B cell (primary cell): ENCODE measurements around the gene TBC1D21. TPM values are rescaled to one million over a fixed set of nuclear protein-coding genes. Genes with fewer than 3 reads are reported as not detected.

Experiments used
- ATAC-seq: fragments of 200-7000 bp; cut with Tn5 transposase; one replicate; pipeline ENCODE4 v1.10.0; 2021; ENCODE audit warnings: low read depth, mild to moderate bottlenecking, moderate number of reproducible peaks, moderate library complexity
- CTCF ChIA-PET: fragments of 350-600 bp; sonication (Branson Sonifier 250); formaldehyde crosslinking; loops from one replicate; lab custom pipeline; 2021; ENCODE audit warnings: antibody characterized with exemption, inconsistent platforms; lab: Charles Lee
- POLR2A ChIA-PET: fragments of 350-600 bp; sonication (Branson Sonifier 250); formaldehyde crosslinking; loops from one replicate; lab custom pipeline; 2021; ENCODE audit warnings: antibody characterized with exemption; lab: Charles Lee
- DNase-seq: peaks from one replicate; pipeline ENCODE4 v3.0.0; 2013
- H2AFZ ChIP-seq: 2 replicates; pipeline ENCODE4 v1.6.1; 2012; ENCODE audit warnings: mild to moderate bottlenecking, low read depth, low read length; ENCODE audit not compliant: insufficient read depth, poor library complexity, severe bottlenecking
- H3K27ac ChIP-seq, 2 donors: 1 replicate in 1 of 2; 2 replicates in 1 of 2; pipeline ENCODE4 v1.5.1; 2012 to 2013; ENCODE audit warnings: low read length in 2 of 2, mild to moderate bottlenecking in 2 of 2, moderate library complexity in 1 of 2
- H3K27me3 ChIP-seq, 4 experiments: fragments of 200-600 bp in 1 of 4; sonication (generic) in 1 of 4; replicated peaks in 1 of 4; 1 replicate in 2 of 4; 2 replicates in 2 of 4; pipeline versions ENCODE4 v1.6.1 to v1.7.0; 2013 to 2016; ENCODE audit warnings: low read length in 3 of 4, mild to moderate bottlenecking in 2 of 4, mixed read lengths in 1 of 4, moderate library complexity in 1 of 4; ENCODE audit not compliant: insufficient read depth in 4 of 4, control insufficient read depth in 3 of 4; ENCODE audit errors: control extremely low read depth in 1 of 4
- H3K36me3 ChIP-seq, 2 experiments: replicated peaks in 1 of 2; 1 replicate in 1 of 2; 2 replicates in 1 of 2; pipeline versions ENCODE4 v1.6.1 to v1.7.1; 2013; ENCODE audit warnings: low read length in 1 of 2; ENCODE audit not compliant: insufficient read depth in 2 of 2, control insufficient read depth in 1 of 2; ENCODE audit errors: control extremely low read depth in 1 of 2, extremely low read depth in 1 of 2
- H3K4me1 ChIP-seq, 2 donors: fragments of 200-600 bp in 1 of 2; sonication (generic) in 1 of 2; 1 replicate in 1 of 2; 2 replicates in 1 of 2; pipeline versions ENCODE4 v1.5.1 to v1.6.1; 2013 to 2017; ENCODE audit warnings: low read length in 2 of 2; ENCODE audit not compliant: control insufficient read depth in 2 of 2, insufficient read depth in 2 of 2
- H3K4me2 ChIP-seq: replicated peaks from 2 replicates; pipeline ENCODE3; 2012; ENCODE audit warnings: mild to moderate bottlenecking, low read depth, low read length; ENCODE audit not compliant: poor library complexity, severe bottlenecking
- H3K4me3 ChIP-seq, 5 experiments: fragments of 200-600 bp in 1 of 5; sonication (generic) in 1 of 5; 1 replicate in 3 of 5; 2 replicates in 2 of 5; pipeline versions ENCODE4 v1.5.1 to v1.7.0; 2011 to 2016; ENCODE audit warnings: low read length in 4 of 5, mild to moderate bottlenecking in 4 of 5, low read depth in 2 of 5, control low read depth in 1 of 5, moderate library complexity in 1 of 5; ENCODE audit not compliant: insufficient read depth in 1 of 5; ENCODE audit errors: control extremely low read depth in 1 of 5, extremely low read depth in 1 of 5
- H3K79me2 ChIP-seq: fragments of 200-600 bp; sonication (generic); one replicate; pipeline ENCODE4 v1.6.0; 2016; ENCODE audit warnings: low read length; ENCODE audit not compliant: control insufficient read depth, insufficient read depth
- H3K9ac ChIP-seq: fragments of 200-600 bp; sonication (generic); 2 replicates; pipeline ENCODE4 v1.6.1; 2017; ENCODE audit warnings: mild to moderate bottlenecking, low read length, moderate library complexity
- H3K9me3 ChIP-seq, 3 donors: one replicate each; pipeline versions ENCODE4 v1.6.1 to v1.7.1; 2013; ENCODE audit warnings: low read length in 2 of 3; ENCODE audit not compliant: control insufficient read depth in 2 of 3, insufficient read depth in 1 of 3; ENCODE audit errors: control extremely low read depth in 1 of 3
- H4K20me1 ChIP-seq: 2 replicates; pipeline ENCODE4 v1.6.0; 2012; ENCODE audit warnings: mild to moderate bottlenecking, low read length; ENCODE audit not compliant: insufficient read depth, control insufficient read depth, poor library complexity, severe bottlenecking
- H3K27ac Mint-ChIP-seq: one replicate; pipeline ENCODE4 v1.8.0; 2021; ENCODE audit warnings: mixed read lengths
- H3K27me3 Mint-ChIP-seq: one replicate; pipeline ENCODE4 v1.8.0; 2021; ENCODE audit warnings: mixed read lengths
- H3K4me1 Mint-ChIP-seq: one replicate; pipeline ENCODE4 v1.8.0; 2021; ENCODE audit warnings: mixed read lengths
- H3K4me3 Mint-ChIP-seq: one replicate; pipeline ENCODE4 v1.8.0; 2021; ENCODE audit warnings: mixed read lengths
- H3K9me3 Mint-ChIP-seq: one replicate; pipeline ENCODE4 v1.8.0; 2022; ENCODE audit warnings: mixed read lengths; ENCODE audit not compliant: insufficient read depth
- CTCF ChIP-seq: fragments of 200-600 bp; IDR thresholded peaks from one replicate; pipeline ENCODE4 v1.8.0; 2022; ENCODE audit warnings: antibody characterized with exemption, mild to moderate bottlenecking
- EZH2 ChIP-seq: IDR thresholded peaks from 2 replicates; pipeline ENCODE4 v1.6.1; 2012; ENCODE audit warnings: borderline replicate concordance, low read depth, mild to moderate bottlenecking, moderate library complexity, low read length; ENCODE audit not compliant: insufficient read depth, poor library complexity, severe bottlenecking
- WGBS: methylation state at CpG from one replicate; pipeline ENCODE4 v1.1.5; 2013; ENCODE audit warnings: missing lambda C conversion rate; ENCODE audit not compliant: insufficient coverage; 5-methylcytosine and 5-hydroxymethylcytosine counted together
- intact Hi-C: fragments of 100-400 bp; cut with micrococcal nuclease; formaldehyde crosslinking; loops from one replicate; pipeline ENCODE4 v1.10.0; 2022
- polyA plus RNA-seq: library from polyadenylated mRNA; depleted of rRNA; stranded (reverse); fragments of >200 nt; gene quantifications from 2 replicates; pipeline ENCODE4 v1.2.3, GENCODE V29; 2012
- total RNA-seq, 2 donors: library from RNA; stranded (reverse); fragments of 120-200 nt in 1 of 2; gene quantifications; 1 replicate in 1 of 2; 2 replicates in 1 of 2; pipeline versions ENCODE4 v1.2.3 to v1.2.4, GENCODE V29; 2013 to 2022

TBC1D21 gene
- total and polyA plus RNA-seq, 2 donors (not counting 1 experiment from before 2014, with no cell fraction given), result not detected

- Mint-ChIP-seq H3K27me3 (peaks cover 11% of the 10 kb centered on the region), H3K9me3 (no peaks in the 10 kb centered on the region), H3K27ac (no peak overlapping the region), H3K4me1 (peaks cover 14% of the 10 kb centered on the region), H3K4me3 (no peak overlapping the region)
- ChIA-PET CTCF (interaction anchor here (1.2 to 1.7 kb wide), 3 partner anchors 10 to 15 kb away, joined by 3 to 5 read pairs (median 3); no protein-coding TSS in a partner anchor), POLR2A (interaction anchor here (0.5 kb wide), 1 partner anchor 340 kb away, joined by 4 read pairs; no protein-coding TSS in a partner anchor)
- peaks cover 0 to 16% (median 3%) of the 10 kb centered on the region in 4 experiments for H3K27me3 ChIP-seq
- H3K36me3 ChIP-seq, result no peaks in the 10 kb centered on the region
- ATAC-seq (no peak), DNase-seq (no peak)
- peaks cover 6 to 16% of the 10 kb centered on the region in 2 donors for H3K4me1 ChIP-seq
- 81% methylated on average over 6 of the region's 6 CpGs for WGBS
- H4K20me1 ChIP-seq, result no peaks in the 10 kb centered on the region
- no peak overlapping the region for H3K4me3 ChIP-seq
- H3K4me2 ChIP-seq, result no peak overlapping the region
- intact Hi-C loops, result no loop called here
- H2AFZ ChIP-seq, result no peak overlapping the region
- no peaks in the 10 kb centered on the region for H3K79me2 ChIP-seq
- peaks cover 0 to 4% (median 0%) of the 10 kb centered on the region in 3 donors for H3K9me3 ChIP-seq
- no peak overlapping the region for H3K27ac ChIP-seq
- no peak overlapping the region for H3K9ac ChIP-seq
- TF ChIP-seq CTCF (no peak), EZH2 (no peak)
Measured at GRCh38 chr15:73923488-73924164, 50.3 kb downstream of the TBC1D21 start.
